Neural crest cell (in vitro differentiated cells): ENCODE results near the gene DAZAP1. TPM values are rescaled to one million over a fixed set of nuclear protein-coding genes. Genes with fewer than 3 reads are reported as not detected.

Experiments
- DNase-seq: peaks from one replicate; pipeline ENCODE4 v3.0.0; 2021; ENCODE audit warnings: low read depth, mixed read lengths, low spot score
- H3K27ac Mint-ChIP-seq: one replicate; pipeline ENCODE4 v1.8.0; 2021; ENCODE audit warnings: mild to moderate bottlenecking, mixed read lengths; ENCODE audit not compliant: unreplicated experiment
- H3K27me3 Mint-ChIP-seq: 2 replicates; pipeline ENCODE4 v1.8.0; 2021; ENCODE audit warnings: low read depth, mild to moderate bottlenecking, mixed read lengths
- H3K36me3 Mint-ChIP-seq: 2 replicates; pipeline ENCODE4 v1.8.0; 2021; ENCODE audit warnings: low read depth, mild to moderate bottlenecking, mixed read lengths
- H3K4me1 Mint-ChIP-seq: 2 replicates; pipeline ENCODE4 v1.8.0; 2021; ENCODE audit warnings: mixed read lengths
- H3K4me3 Mint-ChIP-seq: one replicate; pipeline ENCODE4 v1.8.0; 2021; ENCODE audit warnings: mild to moderate bottlenecking, mixed read lengths
- H3K9me3 Mint-ChIP-seq: 2 replicates; pipeline ENCODE4 v1.8.0; 2021; ENCODE audit warnings: mixed read lengths
- CTCF ChIP-seq: fragments of 200-600 bp; sonication (generic); conservative IDR thresholded peaks from 2 replicates; pipeline ENCODE4 v1.5.0; 2021; ENCODE audit warnings: antibody characterized with exemption, mild to moderate bottlenecking
- total RNA-seq: library from RNA; stranded (reverse); gene quantifications from 2 replicates; pipeline ENCODE4 v1.2.1, GENCODE V29; 2021

Gene DAZAP1
- total RNA-seq, 1 donor from 2014 or later, result 146 TPM

DNA sequence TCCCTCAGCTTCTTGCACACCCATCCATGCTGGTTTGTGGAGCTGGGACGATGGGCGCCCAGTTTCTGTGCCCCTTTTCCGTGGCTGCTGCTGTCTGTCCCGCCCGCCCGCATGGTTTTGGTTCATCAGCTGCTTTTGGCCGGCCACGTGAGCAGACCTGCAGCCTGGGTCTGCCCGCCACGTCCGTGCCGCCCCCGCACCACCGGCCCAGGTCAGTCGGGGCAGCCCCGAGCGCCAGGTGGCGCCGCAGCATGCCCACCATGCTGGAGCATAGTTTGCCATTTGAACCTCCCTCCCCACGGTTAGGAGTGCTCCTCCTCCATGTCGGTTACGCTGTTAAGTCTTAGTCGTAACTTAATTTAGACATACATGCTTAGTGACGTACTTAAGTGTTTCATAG, 15.6 kb downstream of the DAZAP1 start:
- Mint-ChIP-seq H3K4me1 (peaks cover 14% of the 10 kb centered on the region), H3K27me3 (no peaks in the 10 kb centered on the region), H3K27ac (peak overlapping the region; percentile 24), H3K4me3 (no peak overlapping the region), H3K9me3 (no peaks in the 10 kb centered on the region), H3K36me3 (peaks cover 14% of the 10 kb centered on the region)
- no peak for DNase-seq
- TF ChIP-seq CTCF, result no peak

GRCh38 chr19:1423436-1424191, 16.2 kb downstream of the DAZAP1 start:
- Mint-ChIP-seq H3K27ac (peak overlapping the region; percentile 24), H3K36me3 (peaks cover 14% of the 10 kb centered on the region), H3K4me3 (no peak overlapping the region), H3K4me1 (peaks cover 14% of the 10 kb centered on the region), H3K27me3 (no peaks in the 10 kb centered on the region), H3K9me3 (no peaks in the 10 kb centered on the region)
- DNase-seq, result no peak
- no peak for TF ChIP-seq CTCF

- H3K4me1 Mint-ChIP-seq, result peaks cover 14% of the 10 kb centered on the region
- H3K4me3 Mint-ChIP-seq, result no peak overlapping the region
- H3K9me3 Mint-ChIP-seq, result no peaks in the 10 kb centered on the region
- no peaks in the 10 kb centered on the region for H3K27me3 Mint-ChIP-seq
- TF ChIP-seq CTCF, result no peak
- H3K27ac Mint-ChIP-seq, result no peak overlapping the region
- H3K36me3 Mint-ChIP-seq, result peaks cover 13% of the 10 kb centered on the region
- DNase-seq, result no peak
These were observed 17.0 kb downstream of the DAZAP1 start for GRCh38 chr19:1424192-1424955.

DNA sequence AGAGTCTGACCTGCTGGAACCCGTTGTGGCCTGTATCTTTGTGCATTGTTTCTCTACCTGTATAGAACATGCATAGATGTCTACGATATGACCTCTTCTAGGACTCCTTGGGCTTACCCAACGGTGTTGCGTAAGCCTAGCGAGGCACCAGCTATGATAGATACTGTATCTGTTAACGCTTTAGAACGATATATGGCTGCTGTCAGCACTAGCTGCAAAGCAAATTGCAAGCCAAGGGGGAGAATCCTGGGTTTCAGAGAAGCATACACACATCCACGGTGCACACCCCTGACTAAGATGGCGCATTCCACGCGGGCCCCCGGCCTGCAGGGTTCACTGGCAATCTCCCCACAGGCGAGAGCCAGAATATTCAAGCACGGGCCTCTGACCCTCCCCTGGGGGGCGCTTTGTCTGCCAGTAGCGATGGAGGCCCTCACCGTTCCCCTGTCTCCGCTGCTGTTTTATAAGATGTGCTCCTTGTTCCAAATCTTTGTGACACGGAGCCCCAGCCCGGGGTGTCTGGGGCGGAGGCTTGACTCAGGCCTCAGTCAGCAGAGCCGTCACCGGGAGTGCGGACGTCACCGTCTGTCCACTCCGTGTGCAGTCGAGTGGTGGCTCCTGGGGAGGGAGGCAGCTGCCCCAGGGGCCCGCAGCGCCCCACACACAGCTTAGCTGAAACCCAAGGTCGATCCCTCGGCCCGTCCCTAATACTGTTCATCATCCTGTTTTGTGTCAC, 17.9 kb downstream of the DAZAP1 start:
- DNase-seq, result no peak
- Mint-ChIP-seq H3K4me1 (peaks cover 14% of the 10 kb centered on the region), H3K27me3 (no peaks in the 10 kb centered on the region), H3K9me3 (no peaks in the 10 kb centered on the region), H3K27ac (peak overlapping the region; percentile 35), H3K4me3 (peak overlapping the region; percentile 27), H3K36me3 (peaks cover 9% of the 10 kb centered on the region)
- TF ChIP-seq CTCF, result no peak

DNA sequence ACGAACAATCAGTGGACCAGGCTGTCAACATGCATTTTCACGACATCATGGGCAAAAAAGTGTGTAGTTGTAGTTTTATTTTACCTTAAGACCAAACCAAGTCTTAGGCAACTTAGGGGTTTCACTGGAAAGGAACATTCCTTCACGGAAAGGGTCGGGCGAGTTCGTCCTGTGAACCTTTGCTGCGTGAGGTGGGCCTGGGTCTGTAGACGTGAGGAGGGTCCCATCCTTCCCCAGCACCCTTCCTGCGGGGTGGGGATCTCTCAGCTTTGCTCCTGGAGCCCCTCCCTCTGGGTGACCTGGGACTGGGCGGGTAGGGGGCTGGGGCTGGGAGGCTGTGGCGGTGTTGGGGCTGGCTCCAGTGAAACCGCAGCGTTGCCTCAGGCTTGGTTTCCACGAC, 18.5 kb downstream of the DAZAP1 start:
- Mint-ChIP-seq H3K4me1 (peaks cover 14% of the 10 kb centered on the region), H3K36me3 (peaks cover 7% of the 10 kb centered on the region), H3K9me3 (no peaks in the 10 kb centered on the region), H3K4me3 (peak overlapping the region; percentile 19), H3K27me3 (no peaks in the 10 kb centered on the region), H3K27ac (peak overlapping the region; percentile 35)
- no peak for DNase-seq
- TF ChIP-seq CTCF, result no peak
